ENCODE results near the gene KIF26B. TPM values are rescaled to one million over a fixed set of nuclear protein-coding genes. Genes with fewer than 3 reads are reported as not detected.

KIF26B gene
- total RNA-seq, 1 donor from 2014 or later, result 3.5 TPM

DNA sequence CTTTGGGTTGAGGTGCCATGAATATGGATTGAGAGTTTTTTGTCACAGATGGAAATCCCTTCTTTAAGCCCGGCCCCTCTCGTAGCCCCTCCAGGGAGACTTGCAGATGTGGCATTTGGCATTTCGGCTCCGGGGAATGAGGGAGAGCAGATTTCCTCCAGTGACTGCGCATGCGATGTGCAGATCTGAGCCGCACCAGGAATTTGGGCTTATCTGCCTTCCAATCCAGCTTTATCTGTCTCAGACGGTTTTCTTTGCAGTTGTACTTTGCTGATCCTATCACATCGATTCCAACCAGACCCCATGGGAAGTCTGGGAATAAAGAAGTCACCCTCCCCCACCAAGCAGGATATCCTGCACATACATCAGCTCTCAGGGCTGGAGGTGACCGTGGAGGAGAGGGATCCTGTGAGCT lies 11.7 kb downstream of the KIF26B start:
- Histone ChIP-seq H3K27ac (replicated peaks) (no peak overlapping the region), H3K36me3 (no peaks in the 10 kb centered on the region), H3K9me3 (replicated peaks) (no peaks in the 10 kb centered on the region), H3K27me3 (ENCODE audit: low read depth) (peaks cover 59% of the 10 kb centered on the region), H3K4me1 (peaks cover 12% of the 10 kb centered on the region), H3K4me3 (peak overlapping the region; percentile 43)
- intact Hi-C loops (cut with micrococcal nuclease), result no loop called here
- TF ChIP-seq, protein P1, sequence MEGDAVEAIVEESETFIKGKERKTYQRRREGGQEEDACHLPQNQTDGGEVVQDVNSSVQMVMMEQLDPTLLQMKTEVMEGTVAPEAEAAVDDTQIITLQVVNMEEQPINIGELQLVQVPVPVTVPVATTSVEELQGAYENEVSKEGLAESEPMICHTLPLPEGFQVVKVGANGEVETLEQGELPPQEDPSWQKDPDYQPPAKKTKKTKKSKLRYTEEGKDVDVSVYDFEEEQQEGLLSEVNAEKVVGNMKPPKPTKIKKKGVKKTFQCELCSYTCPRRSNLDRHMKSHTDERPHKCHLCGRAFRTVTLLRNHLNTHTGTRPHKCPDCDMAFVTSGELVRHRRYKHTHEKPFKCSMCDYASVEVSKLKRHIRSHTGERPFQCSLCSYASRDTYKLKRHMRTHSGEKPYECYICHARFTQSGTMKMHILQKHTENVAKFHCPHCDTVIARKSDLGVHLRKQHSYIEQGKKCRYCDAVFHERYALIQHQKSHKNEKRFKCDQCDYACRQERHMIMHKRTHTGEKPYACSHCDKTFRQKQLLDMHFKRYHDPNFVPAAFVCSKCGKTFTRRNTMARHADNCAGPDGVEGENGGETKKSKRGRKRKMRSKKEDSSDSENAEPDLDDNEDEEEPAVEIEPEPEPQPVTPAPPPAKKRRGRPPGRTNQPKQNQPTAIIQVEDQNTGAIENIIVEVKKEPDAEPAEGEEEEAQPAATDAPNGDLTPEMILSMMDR (IDR thresholded peaks at IDR 0.05; ENCODE audit: borderline replicate concordance), result no peak
- no peak for DNase-seq

DNA sequence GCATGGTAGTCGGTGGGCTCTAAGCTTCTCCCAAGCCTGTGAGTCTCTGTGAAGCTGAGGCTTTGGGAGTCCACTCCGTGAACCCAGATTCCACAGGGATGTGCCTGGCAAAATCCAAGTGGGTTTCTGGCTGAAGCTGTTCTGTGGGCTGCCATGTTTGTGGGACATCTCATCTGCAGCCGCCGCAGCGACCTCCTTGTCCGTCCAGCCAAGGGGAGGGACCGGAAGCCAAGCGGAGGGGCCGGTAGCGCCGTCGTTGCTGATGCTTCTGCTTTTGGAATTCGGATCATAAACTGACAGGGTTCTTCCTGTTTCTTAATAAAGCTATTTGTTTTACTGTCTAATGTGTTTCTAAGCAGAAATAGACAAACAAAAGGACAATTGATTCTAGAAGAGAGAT lies 13.3 kb downstream of the KIF26B start:
- Histone ChIP-seq H3K27ac (replicated peaks) (no peak overlapping the region), H3K4me1 (peaks cover 12% of the 10 kb centered on the region), H3K36me3 (no peaks in the 10 kb centered on the region), H3K9me3 (replicated peaks) (peaks cover 6% of the 10 kb centered on the region), H3K27me3 (ENCODE audit: low read depth) (peaks cover 63% of the 10 kb centered on the region), H3K4me3 (no peak overlapping the region)
- peak; percentile 42 for DNase-seq
- TF ChIP-seq, protein P1 (IDR thresholded peaks at IDR 0.05; ENCODE audit: borderline replicate concordance), result no peak
- intact Hi-C loops (cut with micrococcal nuclease), result no loop called here

DNA sequence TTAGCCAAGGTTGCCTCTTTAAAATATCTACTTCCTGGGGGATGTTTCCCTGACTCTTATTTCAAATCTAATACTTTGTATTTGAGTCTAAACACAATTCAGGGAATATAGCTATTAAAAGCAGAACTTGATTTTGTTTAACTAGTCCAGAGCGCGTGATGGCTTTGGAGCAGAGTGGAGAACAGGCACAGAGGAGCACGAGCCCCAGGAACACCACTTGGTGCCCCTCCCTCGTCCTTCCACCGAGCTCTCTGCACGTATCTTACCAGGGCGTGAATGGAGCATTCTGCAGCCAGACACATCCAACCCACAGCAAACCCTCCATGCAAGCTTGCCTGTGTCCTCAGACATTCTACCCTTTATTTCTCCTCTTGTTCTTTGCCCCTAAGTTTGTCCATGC lies 14.1 kb downstream of the KIF26B start:
- peaks cover 7% of the 10 kb centered on the region for H3K9me3 ChIP-seq (replicated peaks)
- TF ChIP-seq, protein P1 (IDR thresholded peaks at IDR 0.05; ENCODE audit: borderline replicate concordance), result no peak
- H3K36me3 ChIP-seq, result no peaks in the 10 kb centered on the region
- H3K4me1 ChIP-seq, result peaks cover 12% of the 10 kb centered on the region
- DNase-seq, result no peak
- peaks cover 65% of the 10 kb centered on the region for H3K27me3 ChIP-seq (ENCODE audit: low read depth)
- H3K4me3 ChIP-seq, result no peak overlapping the region
- H3K27ac ChIP-seq (replicated peaks), result no peak overlapping the region
- intact Hi-C loops (cut with micrococcal nuclease), result no loop called here

DNA sequence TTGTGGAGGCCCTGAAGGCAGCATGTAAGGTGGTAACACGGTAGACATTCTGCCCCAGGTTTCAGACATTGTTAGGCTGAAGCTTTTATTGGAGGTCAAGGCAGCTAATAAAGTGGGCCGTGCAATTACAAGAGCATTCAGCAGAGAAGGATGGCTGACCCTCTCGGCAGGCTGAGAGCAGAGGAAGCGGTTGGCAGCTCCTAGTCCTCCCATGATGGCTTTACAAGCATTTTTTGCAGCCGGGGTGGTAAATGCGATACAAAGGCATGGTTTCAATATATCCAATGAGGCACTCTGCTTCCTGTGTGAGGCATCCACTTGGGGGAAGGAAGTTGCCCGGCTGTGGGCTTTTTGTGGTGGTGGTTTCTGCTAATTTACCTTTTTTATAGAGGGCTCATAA lies 14.6 kb downstream of the KIF26B start:
- DNase-seq, result no peak
- H3K4me1 ChIP-seq, result peaks cover 12% of the 10 kb centered on the region
- no peaks in the 10 kb centered on the region for H3K36me3 ChIP-seq
- intact Hi-C loops (cut with micrococcal nuclease), result no loop called here
- peaks cover 64% of the 10 kb centered on the region for H3K27me3 ChIP-seq (ENCODE audit: low read depth)
- peaks cover 7% of the 10 kb centered on the region for H3K9me3 ChIP-seq (replicated peaks)
- H3K27ac ChIP-seq (replicated peaks), result no peak overlapping the region
- TF ChIP-seq, protein P1 (IDR thresholded peaks at IDR 0.05; ENCODE audit: borderline replicate concordance), result no peak
- H3K4me3 ChIP-seq, result no peak overlapping the region

DNA sequence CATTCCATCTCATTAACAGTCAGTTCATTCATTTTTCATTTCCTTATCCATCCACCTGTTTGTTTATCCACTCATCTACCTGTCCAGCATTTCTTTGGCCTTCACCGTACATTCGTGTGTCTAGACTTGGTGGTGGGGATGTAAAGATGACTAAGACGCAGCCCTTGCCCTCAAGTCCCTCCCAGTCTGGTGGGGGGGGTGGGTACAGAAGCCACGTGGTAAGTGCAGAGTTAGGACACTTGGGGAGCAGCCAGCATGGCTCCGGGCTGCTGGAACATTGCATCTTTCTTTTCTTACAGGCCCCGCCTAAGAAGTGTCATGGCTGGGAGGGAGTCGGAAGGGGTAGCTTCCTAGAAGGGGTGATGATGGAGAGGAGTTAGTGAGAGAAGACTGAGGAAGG lies 17.2 kb downstream of the KIF26B start:
- Histone ChIP-seq H3K4me1 (no peaks in the 10 kb centered on the region), H3K27ac (replicated peaks) (no peak overlapping the region), H3K9me3 (replicated peaks) (peaks cover 7% of the 10 kb centered on the region), H3K4me3 (no peak overlapping the region), H3K36me3 (no peaks in the 10 kb centered on the region), H3K27me3 (ENCODE audit: low read depth) (peaks cover 48% of the 10 kb centered on the region)
- no peak for DNase-seq
- intact Hi-C loops (cut with micrococcal nuclease), result no loop called here
- TF ChIP-seq, protein P1 (IDR thresholded peaks at IDR 0.05; ENCODE audit: borderline replicate concordance), result no peak

DNA sequence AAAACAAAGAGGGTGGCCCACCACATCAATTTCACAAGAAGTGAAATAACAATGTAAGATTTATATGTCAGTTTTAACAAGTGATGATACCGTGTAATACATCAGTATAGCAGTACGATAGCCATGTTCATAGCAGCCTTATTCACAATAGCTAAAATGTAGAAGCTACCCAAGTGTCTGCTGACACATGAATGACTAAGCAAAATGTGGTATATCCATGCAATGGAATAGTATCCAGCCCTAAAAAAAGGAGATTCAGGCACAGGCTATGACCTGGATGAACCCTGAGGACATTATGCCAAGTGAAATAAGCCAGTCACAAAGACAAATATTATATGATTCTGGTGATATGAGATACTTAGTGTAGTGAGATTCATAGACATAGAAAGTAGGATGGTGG lies 18.0 kb downstream of the KIF26B start:
- no peak for DNase-seq
- TF ChIP-seq, protein P1 (IDR thresholded peaks at IDR 0.05; ENCODE audit: borderline replicate concordance), result no peak
- Histone ChIP-seq H3K27me3 (ENCODE audit: low read depth) (peaks cover 41% of the 10 kb centered on the region), H3K27ac (replicated peaks) (no peak overlapping the region), H3K4me1 (no peaks in the 10 kb centered on the region), H3K4me3 (no peak overlapping the region), H3K9me3 (replicated peaks) (peaks cover 7% of the 10 kb centered on the region), H3K36me3 (no peaks in the 10 kb centered on the region)
- intact Hi-C loops (cut with micrococcal nuclease), result no loop called here
